ENCODE measurements around the gene EPAS1.

The EPAS1 gene

GRCh38 chr2:46428911-46429436 is 131.8 kb downstream of the EPAS1 start:
- ChIA-PET POLR2A (no interaction called here), CTCF (no interaction called here)
- no peak for DNase-seq (ENCODE audit: extremely low spot score)
- TF ChIP-seq FOXA1 (IDR thresholded peaks at IDR 0.05) = no peak
- no peak for TF ChIP-seq BHLHE40 (IDR thresholded peaks at IDR 0.05; ENCODE audit: borderline replicate concordance)
- no peak for TF ChIP-seq CTBP1 (IDR thresholded peaks at IDR 0.05; ENCODE audit: borderline replicate concordance)
- no peak for TF ChIP-seq NFRKB (IDR thresholded peaks at IDR 0.05)
- no peak for TF ChIP-seq LEF1 (IDR thresholded peaks at IDR 0.05; ENCODE audit: borderline replicate concordance)
- TF ChIP-seq SUZ12 (IDR thresholded peaks at IDR 0.05) = no peak
- no peak for TF ChIP-seq L3MBTL2 (conservative IDR thresholded peaks at IDR 0.05)
- TF ChIP-seq ZNF384 (IDR thresholded peaks at IDR 0.05) = no peak
- no peak for TF ChIP-seq TARDBP (IDR thresholded peaks at IDR 0.05)
- TF ChIP-seq PKNOX1 (IDR thresholded peaks at IDR 0.05) = no peak
- no peak for TF ChIP-seq FOXK2 (IDR thresholded peaks at IDR 0.05)
- no peak for TF ChIP-seq ELF4 (IDR thresholded peaks at IDR 0.05)
- no peak for TF ChIP-seq FOXM1 (IDR thresholded peaks at IDR 0.05; ENCODE audit: borderline replicate concordance)
- TF ChIP-seq HDGF (IDR thresholded peaks at IDR 0.05; ENCODE audit: borderline replicate concordance) = no peak

- ChIA-PET POLR2A (no interaction called here), CTCF (no interaction called here)
- DNase-seq (ENCODE audit: extremely low spot score) = no peak
- TF ChIP-seq FOXM1 (IDR thresholded peaks at IDR 0.05; ENCODE audit: borderline replicate concordance) (no peak), FOXK2 (IDR thresholded peaks at IDR 0.05) (no peak), PKNOX1 (IDR thresholded peaks at IDR 0.05) (no peak), NFRKB (IDR thresholded peaks at IDR 0.05) (no peak), HDGF (IDR thresholded peaks at IDR 0.05; ENCODE audit: borderline replicate concordance) (no peak)
Observed at GRCh38 chr2:46430413-46430812, 133.2 kb downstream of the EPAS1 start.

GRCh38 chr2:46430992-46431391 is 133.8 kb downstream of the EPAS1 start:
- ChIA-PET POLR2A (no interaction called here), CTCF (no interaction called here)

GRCh38 chr2:46431481-46432235 is 134.5 kb downstream of the EPAS1 start:
- TF ChIP-seq PKNOX1 (IDR thresholded peaks at IDR 0.05) (no peak), FOXM1 (IDR thresholded peaks at IDR 0.05; ENCODE audit: borderline replicate concordance) (no peak)
- ChIA-PET POLR2A (no interaction called here), CTCF (no interaction called here)
- DNase-seq (ENCODE audit: extremely low spot score) = no peak

More at GRCh38 chr2:46430992-46431391, 133.8 kb downstream of the EPAS1 start:
- DNase-seq (ENCODE audit: extremely low spot score) = no peak
- TF ChIP-seq PKNOX1 (IDR thresholded peaks at IDR 0.05) (no peak), ELF4 (IDR thresholded peaks at IDR 0.05) (no peak), SP1 (IDR thresholded peaks at IDR 0.05) (no peak), FOXA1 (IDR thresholded peaks at IDR 0.05) (no peak), BHLHE40 (IDR thresholded peaks at IDR 0.05; ENCODE audit: borderline replicate concordance) (no peak), ZNF384 (IDR thresholded peaks at IDR 0.05) (no peak), CTBP1 (IDR thresholded peaks at IDR 0.05; ENCODE audit: borderline replicate concordance) (no peak), LEF1 (IDR thresholded peaks at IDR 0.05; ENCODE audit: borderline replicate concordance) (no peak), L3MBTL2 (conservative IDR thresholded peaks at IDR 0.05) (no peak), TARDBP (IDR thresholded peaks at IDR 0.05) (no peak), SUZ12 (IDR thresholded peaks at IDR 0.05) (no peak), NFRKB (IDR thresholded peaks at IDR 0.05) (no peak), FOXM1 (IDR thresholded peaks at IDR 0.05; ENCODE audit: borderline replicate concordance) (no peak), ARNT (IDR thresholded peaks at IDR 0.05) (no peak), FOXK2 (IDR thresholded peaks at IDR 0.05) (no peak), HDGF (IDR thresholded peaks at IDR 0.05; ENCODE audit: borderline replicate concordance) (no peak)

- ChIA-PET CTCF (no interaction called here), POLR2A (no interaction called here)
- no peak for DNase-seq (ENCODE audit: extremely low spot score)
- TF ChIP-seq SUZ12 (IDR thresholded peaks at IDR 0.05) (no peak), FOXK2 (IDR thresholded peaks at IDR 0.05) (no peak), TARDBP (IDR thresholded peaks at IDR 0.05) (no peak), SP1 (IDR thresholded peaks at IDR 0.05) (no peak), NFRKB (IDR thresholded peaks at IDR 0.05) (no peak), PKNOX1 (IDR thresholded peaks at IDR 0.05) (no peak), ARNT (IDR thresholded peaks at IDR 0.05) (no peak), ELF4 (IDR thresholded peaks at IDR 0.05) (no peak), FOXM1 (IDR thresholded peaks at IDR 0.05; ENCODE audit: borderline replicate concordance) (no peak), FOXA1 (IDR thresholded peaks at IDR 0.05) (no peak), HDGF (IDR thresholded peaks at IDR 0.05; ENCODE audit: borderline replicate concordance) (no peak), L3MBTL2 (conservative IDR thresholded peaks at IDR 0.05) (no peak), LEF1 (IDR thresholded peaks at IDR 0.05; ENCODE audit: borderline replicate concordance) (no peak), CTBP1 (IDR thresholded peaks at IDR 0.05; ENCODE audit: borderline replicate concordance) (no peak)
Observed at GRCh38 chr2:46434851-46435273, 137.7 kb downstream of the EPAS1 start.

Data from HEK293T (cell line).